IMR-90 (cell line): ENCODE measurements around the gene RIF1. TPM values are rescaled to one million over a fixed set of nuclear protein-coding genes. Genes with fewer than 3 reads are reported as not detected.

Source experiments
- ATAC-seq: fragments of 200-7000 bp; cut with Tn5 transposase; 2 replicates; pipeline ENCODE4 v1.9.1; 2020; ENCODE audit warnings: low read depth, mild to moderate bottlenecking, moderate library complexity
- BruUV-seq: library from RNA; stranded (reverse); fragments of 400-500 nt; replicated peaks from 2 replicates; lab custom pipeline; 2021; lab: Mats Ljungman, UMichigan
- CTCF ChIA-PET: fragments of 300-600 bp; formaldehyde crosslinking; extraction: SDS; loops from one replicate; lab custom pipeline; 2021; ENCODE audit warnings: antibody characterized with exemption; lab: Yijun Ruan, JAX
- POLR2A ChIA-PET: fragments of 300-600 bp; sonication (Branson Sonifier 250); formaldehyde crosslinking; loops from one replicate; lab custom pipeline; 2022; ENCODE audit warnings: antibody characterized with exemption; ENCODE audit not compliant: unreplicated experiment; lab: Charles Lee
- DNase-seq: peaks from one replicate; pipeline ENCODE4 v3.0.0; 2013
- H2AFZ ChIP-seq: replicated peaks from 2 replicates; pipeline ENCODE3; 2013; ENCODE audit warnings: low read length, mild to moderate bottlenecking; ENCODE audit not compliant: poor library complexity
- H2AK5ac ChIP-seq: 2 replicates; pipeline ENCODE4 v1.6.1; 2013; ENCODE audit warnings: low read depth, low read length, inconsistent platforms
- H2AK9ac ChIP-seq: replicated peaks from 2 replicates; pipeline ENCODE3; 2013; ENCODE audit warnings: mild to moderate bottlenecking, low read depth, low read length, moderate library complexity; ENCODE audit not compliant: poor library complexity
- H2BK120ac ChIP-seq: 2 replicates; pipeline ENCODE4 v1.6.1; 2013; ENCODE audit warnings: low read depth, low read length, inconsistent platforms
- H2BK15ac ChIP-seq: 3 replicates; pipeline ENCODE4 v1.6.1; 2013; ENCODE audit warnings: low read depth, low read length, inconsistent platforms
- H2BK20ac ChIP-seq: 2 replicates; pipeline ENCODE4 v1.6.1; 2013; ENCODE audit warnings: low read depth, mild to moderate bottlenecking, inconsistent platforms, low read length, moderate library complexity
- H2BK5ac ChIP-seq: 2 replicates; pipeline ENCODE4 v1.6.1; 2013; ENCODE audit warnings: mild to moderate bottlenecking, low read depth, low read length, inconsistent platforms; ENCODE audit not compliant: poor library complexity, severe bottlenecking
- H3K14ac ChIP-seq: replicated peaks from 2 replicates; pipeline ENCODE4 v1.6.1; 2013; ENCODE audit warnings: low read depth, low read length, inconsistent platforms
- H3K18ac ChIP-seq: 2 replicates; pipeline ENCODE4 v1.6.1; 2013; ENCODE audit warnings: low read depth, low read length, control low read depth
- H3K23ac ChIP-seq: 2 replicates; pipeline ENCODE4 v1.6.1; 2013; ENCODE audit warnings: low read depth, low read length, inconsistent platforms
- H3K27ac ChIP-seq: 2 replicates; pipeline ENCODE4 v1.5.1; 2013; ENCODE audit warnings: mild to moderate bottlenecking, control low read depth, low read length; ENCODE audit not compliant: insufficient read depth
- H3K27me3 ChIP-seq: 2 replicates; pipeline ENCODE4 v1.6.1; 2013; ENCODE audit warnings: low read length; ENCODE audit not compliant: control insufficient read depth, insufficient read depth
- H3K36me3 ChIP-seq: 2 replicates; pipeline ENCODE4 v1.6.1; 2013; ENCODE audit warnings: low read length, mixed read lengths; ENCODE audit not compliant: control insufficient read depth, insufficient read depth
- H3K4ac ChIP-seq: 2 replicates; pipeline ENCODE4 v1.6.1; 2013; ENCODE audit warnings: low read depth, low read length, inconsistent platforms
- H3K4me1 ChIP-seq: 2 replicates; pipeline ENCODE4 v1.6.1; 2013; ENCODE audit warnings: low read length, mixed read lengths; ENCODE audit not compliant: control insufficient read depth, insufficient read depth
- H3K4me2 ChIP-seq: 2 replicates; pipeline ENCODE4 v1.6.1; 2013; ENCODE audit warnings: low read depth, mild to moderate bottlenecking, control low read depth, low read length, moderate library complexity
- H3K4me3 ChIP-seq: 2 replicates; pipeline ENCODE4 v1.5.1; 2013; ENCODE audit warnings: low read depth, mild to moderate bottlenecking, control low read depth, low read length, moderate library complexity; ENCODE audit not compliant: insufficient read depth
- H3K56ac ChIP-seq: 2 replicates; pipeline ENCODE4 v1.6.1; 2013; ENCODE audit warnings: low read length, inconsistent platforms; ENCODE audit not compliant: insufficient read depth; ENCODE audit errors: extremely low read depth
- H3K79me1 ChIP-seq, 2 experiments: 2 replicates each; pipeline ENCODE4 v1.6.1; 2013; ENCODE audit warnings: low read length in 2 of 2, inconsistent platforms in 1 of 2, low read depth in 1 of 2
- H3K9ac ChIP-seq: 2 replicates; pipeline ENCODE4 v1.6.1; 2013; ENCODE audit warnings: low read depth, low read length, control low read depth
- H3K9me1 ChIP-seq: 2 replicates; pipeline ENCODE4 v1.6.1; 2013; ENCODE audit warnings: low read length, inconsistent platforms; ENCODE audit not compliant: insufficient read depth
- H3K9me3 ChIP-seq: 2 replicates; pipeline ENCODE4 v1.6.1; 2013; ENCODE audit warnings: low read length; ENCODE audit not compliant: control insufficient read depth, insufficient read depth
- H4K20me1 ChIP-seq: 2 replicates; pipeline ENCODE4 v1.6.1; 2013; ENCODE audit warnings: low read length, inconsistent platforms; ENCODE audit not compliant: insufficient read depth
- H4K5ac ChIP-seq: 2 replicates; pipeline ENCODE4 v1.6.1; 2013; ENCODE audit warnings: mild to moderate bottlenecking, low read depth, low read length, control low read depth
- H4K8ac ChIP-seq, 2 experiments: 2 replicates each; pipeline ENCODE4 v1.6.1; 2013; ENCODE audit warnings: low read depth in 2 of 2, low read length in 2 of 2, control low read depth in 1 of 2, inconsistent platforms in 1 of 2
- H4K91ac ChIP-seq: 2 replicates; pipeline ENCODE4 v1.6.1; 2013; ENCODE audit warnings: low read depth, low read length, inconsistent platforms; ENCODE audit not compliant: insufficient read depth
- BHLHE40 ChIP-seq: fragments of 150-350 bp; IDR thresholded peaks from 2 replicates; pipeline ENCODE4 v1.6.1; 2016; ENCODE audit warnings: mild to moderate bottlenecking, low read depth, low read length
- CEBPB ChIP-seq: IDR thresholded peaks from 2 replicates; pipeline ENCODE4 v1.6.1; 2012; ENCODE audit warnings: low read depth, low read length, improper control_type of control experiment
- CHD1 ChIP-seq: IDR thresholded peaks from 2 replicates; pipeline ENCODE4 v1.6.1; 2012; ENCODE audit warnings: low read depth, low read length, improper control_type of control experiment
- MAFK ChIP-seq: IDR thresholded peaks from 2 replicates; pipeline ENCODE4 v1.6.1; 2012; ENCODE audit warnings: low read depth, low read length, improper control_type of control experiment
- MXI1 ChIP-seq: IDR thresholded peaks from 2 replicates; pipeline ENCODE4 v1.6.1; 2012; ENCODE audit warnings: low read depth, mild to moderate bottlenecking, low read length, moderate library complexity, borderline replicate concordance
- NFE2L2 ChIP-seq: fragments of 150-350 bp; IDR thresholded peaks from 2 replicates; pipeline ENCODE4 v1.6.1; 2016; ENCODE audit warnings: low read depth, mild to moderate bottlenecking, low read length
- POLR2A ChIP-seq: IDR thresholded peaks from 2 replicates; pipeline ENCODE4 v1.6.1; 2012; ENCODE audit warnings: mild to moderate bottlenecking, low read depth, low read length
- RAD21 ChIP-seq: IDR thresholded peaks from 2 replicates; pipeline ENCODE4 v1.6.1; 2012; ENCODE audit warnings: low read length, improper control_type of control experiment
- RFX5 ChIP-seq: IDR thresholded peaks from 2 replicates; pipeline ENCODE4 v1.8.0; 2012; ENCODE audit warnings: low read depth, mild to moderate bottlenecking, low read length, moderate library complexity
- SMC3 ChIP-seq: fragments of 150-350 bp; IDR thresholded peaks from 2 replicates; pipeline ENCODE4 v1.6.1; 2016; ENCODE audit warnings: low read depth, mild to moderate bottlenecking, antibody characterized with exemption, low read length, moderate library complexity
- WGBS, 2 experiments: methylation state at CpG; one replicate each; pipeline versions ENCODE4 v1.1.5 to v1.1.7; 2013; ENCODE audit warnings: missing lambda C conversion rate in 2 of 2; ENCODE audit not compliant: insufficient read length in 1 of 2; ENCODE audit errors: extremely low coverage in 2 of 2; 5-methylcytosine and 5-hydroxymethylcytosine counted together
- dilution Hi-C: fragments of 300-500 bp; cut with HindIII; formaldehyde crosslinking; loops from one replicate; pipeline ENCODE4 v1.14.3; 2018; ENCODE audit warnings: low sequenced_read_pairs; ENCODE audit not compliant: unreplicated experiment
- in situ Hi-C: fragments of 300-500 bp; cut with MboI; formaldehyde crosslinking; loops from 3 replicates; pipeline ENCODE4 v1.14.3; 2019; ENCODE audit warnings: low sequenced_read_pairs, inconsistent platforms, mixed read lengths
- intact Hi-C: fragments of 100-400 bp; cut with micrococcal nuclease; formaldehyde crosslinking; loops from 2 replicates; pipeline ENCODE4 v1.10.0; 2022
- polyA plus RNA-seq, 3 experiments: library from polyadenylated mRNA; depleted of rRNA; stranded (reverse); fragments of >200 nt; gene quantifications; 2 replicates each; pipeline ENCODE4 v1.2.3, GENCODE V29; 2012; ENCODE audit warnings: low replicate concordance in 1 of 3
- total RNA-seq: library from RNA; depleted of rRNA; stranded (reverse); fragments of >200 nt; gene quantifications from 2 replicates; pipeline ENCODE4 v1.2.3, GENCODE V29; 2012
- TF ChIP-seq, protein P1 (sequence below): conservative IDR thresholded peaks from 2 replicates; pipeline ENCODE4 v1.5.1; 2012; ENCODE audit warnings: mild to moderate bottlenecking, low read depth, low read length, improper control_type of control experiment

RIF1 gene
- total and polyA plus RNA-seq, 2 of the 4 experiments (the other 2 are of a cell fraction) = 4.3 to 43.9 TPM

DNA sequence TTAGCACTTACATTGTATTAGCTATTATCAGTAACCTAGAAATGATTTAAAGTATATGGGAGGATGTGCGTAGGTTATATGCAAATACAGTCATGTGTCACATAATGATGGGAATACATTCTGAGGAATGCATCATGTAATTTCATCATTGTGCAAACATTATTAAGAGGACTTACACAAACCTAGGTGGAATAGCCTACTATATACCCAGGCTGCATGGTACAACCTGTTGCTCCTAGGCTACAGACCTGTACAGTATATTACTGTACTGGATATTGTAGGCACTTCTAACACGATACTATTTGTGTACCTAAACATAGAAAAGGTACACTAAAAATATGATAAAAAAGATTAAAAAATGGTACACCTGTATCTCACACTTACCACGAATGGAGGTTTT, 7.9 kb downstream of the RIF1 start:
- H2AFZ ChIP-seq = no peak overlapping the region
- no peak overlapping the region for H4K8ac ChIP-seq
- in situ Hi-C loops = loop anchor here (10.0 kb wide), 2 partner anchors 123 to 153 kb away; partner anchors contain the start of gene RBM43
- dilution Hi-C loops = no loop called here
- H3K4me3 ChIP-seq = no peak overlapping the region
- no peaks in the 10 kb centered on the region for H3K9me3 ChIP-seq
- WGBS, 2 experiments = no CpG with 5 or more reads among the region's 3 CpGs
- H2BK120ac ChIP-seq = no peak overlapping the region
- POLR2A ChIA-PET = interaction anchor here (0.6 kb wide), 1 partner anchor 8 kb away, joined by 4 read pairs; no protein-coding TSS in a partner anchor
- H3K36me3 ChIP-seq = peaks cover 38% of the 10 kb centered on the region
- H3K4me2 ChIP-seq = no peak overlapping the region
- H4K20me1 ChIP-seq = no peaks in the 10 kb centered on the region
- no peak overlapping the region for H3K14ac ChIP-seq
- no peak overlapping the region for H2BK5ac ChIP-seq
- TF ChIP-seq NFE2L2 = no peak
- no peak for TF ChIP-seq RFX5
- no peak for TF ChIP-seq RAD21
- no peak for TF ChIP-seq BHLHE40
- TF ChIP-seq CEBPB = no peak
- no peak for TF ChIP-seq SMC3
- TF ChIP-seq MAFK = no peak
- no peak for TF ChIP-seq CHD1
- TF ChIP-seq, protein P1, sequence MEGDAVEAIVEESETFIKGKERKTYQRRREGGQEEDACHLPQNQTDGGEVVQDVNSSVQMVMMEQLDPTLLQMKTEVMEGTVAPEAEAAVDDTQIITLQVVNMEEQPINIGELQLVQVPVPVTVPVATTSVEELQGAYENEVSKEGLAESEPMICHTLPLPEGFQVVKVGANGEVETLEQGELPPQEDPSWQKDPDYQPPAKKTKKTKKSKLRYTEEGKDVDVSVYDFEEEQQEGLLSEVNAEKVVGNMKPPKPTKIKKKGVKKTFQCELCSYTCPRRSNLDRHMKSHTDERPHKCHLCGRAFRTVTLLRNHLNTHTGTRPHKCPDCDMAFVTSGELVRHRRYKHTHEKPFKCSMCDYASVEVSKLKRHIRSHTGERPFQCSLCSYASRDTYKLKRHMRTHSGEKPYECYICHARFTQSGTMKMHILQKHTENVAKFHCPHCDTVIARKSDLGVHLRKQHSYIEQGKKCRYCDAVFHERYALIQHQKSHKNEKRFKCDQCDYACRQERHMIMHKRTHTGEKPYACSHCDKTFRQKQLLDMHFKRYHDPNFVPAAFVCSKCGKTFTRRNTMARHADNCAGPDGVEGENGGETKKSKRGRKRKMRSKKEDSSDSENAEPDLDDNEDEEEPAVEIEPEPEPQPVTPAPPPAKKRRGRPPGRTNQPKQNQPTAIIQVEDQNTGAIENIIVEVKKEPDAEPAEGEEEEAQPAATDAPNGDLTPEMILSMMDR = no peak
- no peak for TF ChIP-seq POLR2A
- TF ChIP-seq MXI1 = no peak
- no peak overlapping the region for H3K9ac ChIP-seq
- no peaks in the 10 kb centered on the region for H3K27me3 ChIP-seq
- no peak overlapping the region for H3K27ac ChIP-seq
- H2BK15ac ChIP-seq = no peak overlapping the region
- peaks cover 26 to 35% of the 10 kb centered on the region in 2 experiments for H3K79me1 ChIP-seq
- BruUV-seq = no TSS peak
- no peak overlapping the region for H2BK20ac ChIP-seq
- ATAC-seq = no peak
- no peak overlapping the region for H3K4ac ChIP-seq
- no peak overlapping the region for H2AK9ac ChIP-seq
- no peak overlapping the region for H4K5ac ChIP-seq
- no peak overlapping the region for H3K56ac ChIP-seq
- intact Hi-C loops = no loop called here
- DNase-seq = no peak
- no peak overlapping the region for H4K91ac ChIP-seq
- H3K23ac ChIP-seq = no peak overlapping the region
- CTCF ChIA-PET = no interaction called here
- H3K9me1 ChIP-seq = no peaks in the 10 kb centered on the region
- no peak overlapping the region for H2AK5ac ChIP-seq
- H3K18ac ChIP-seq = no peak overlapping the region
- H3K4me1 ChIP-seq = no peaks in the 10 kb centered on the region
